Measurements from ENCODE around the gene TRIM44.
"Not testable (repeated sequence)": the region's sequence is repeated elsewhere in the genome, so short reads cannot be mapped to it uniquely, and the experiment has no call there.

DNA sequence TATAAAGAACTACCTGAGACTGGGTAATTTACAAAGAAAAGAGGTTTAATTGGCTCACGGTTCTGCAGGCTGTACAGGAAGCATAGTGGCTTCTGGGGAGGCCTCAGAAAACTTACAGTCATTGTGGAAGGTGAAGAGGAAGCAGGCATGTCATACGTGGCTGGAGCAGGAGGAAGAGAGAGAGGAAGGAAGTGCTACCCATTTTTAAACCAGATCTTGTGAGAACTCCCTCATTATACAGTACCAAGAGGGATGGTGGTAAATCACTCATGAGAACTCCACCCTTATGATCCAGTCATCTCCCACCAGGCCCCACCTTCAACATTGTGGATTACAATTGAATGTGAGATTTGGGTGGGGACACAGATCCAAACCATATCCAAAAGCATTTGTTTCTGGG, 53.1 kb downstream of the TRIM44 start:
- TF ChIP-seq ZNF274 (IDR thresholded peaks at IDR 0.05; ENCODE audit: low read depth, low read length); YY1 (IDR thresholded peaks at IDR 0.05; ENCODE audit: insufficient read depth, insufficient read length): not testable (repeated sequence)

All from NT2/D1 (cell line).